Heart left ventricle (tissue), 16 donors: ENCODE measurements around the gene SLC28A3. TPM values are rescaled to one million over a fixed set of nuclear protein-coding genes. Genes with fewer than 3 reads are reported as not detected.

ENCODE experiments used
- ATAC-seq, 4 donors: fragments of 200-7000 bp; cut with Tn5 transposase; one replicate each; pipeline ENCODE4 v1.9.1; 2020 to 2022; ENCODE audit warnings: moderate library complexity in 4 of 4, mild to moderate bottlenecking in 3 of 4, moderate number of reproducible peaks in 1 of 4
- DNase-seq, 5 donors: peaks; one replicate each; pipeline ENCODE4 v3.0.0-alpha.2; 2020
- H3K27ac ChIP-seq, 12 donors: fragments of 200-600 bp; sonication (generic) in 4 of 12; one replicate each; pipeline versions ENCODE4 v1.5.0 to v1.8.0; 2016 to 2022; ENCODE audit warnings: mild to moderate bottlenecking in 2 of 12
- H3K27me3 ChIP-seq, 9 donors: fragments of 200-600 bp; sonication (generic) in 2 of 9; one replicate each; pipeline versions ENCODE4 v1.5.1 to v1.8.0; 2016 to 2022; ENCODE audit warnings: mild to moderate bottlenecking in 3 of 9
- H3K36me3 ChIP-seq, 9 donors: fragments of 200-600 bp; sonication (generic) in 2 of 9; one replicate each; pipeline versions ENCODE4 v1.5.0 to v1.8.0; 2018 to 2022; ENCODE audit warnings: mild to moderate bottlenecking in 2 of 9
- H3K4me1 ChIP-seq, 12 donors: fragments of 200-600 bp; sonication (generic) in 4 of 12; one replicate each; pipeline versions ENCODE4 v1.5.0 to v1.8.0; 2016 to 2022; ENCODE audit warnings: mild to moderate bottlenecking in 3 of 12
- H3K4me3 ChIP-seq, 12 donors: fragments of 200-600 bp; sonication (generic) in 4 of 12; one replicate each; pipeline versions ENCODE4 v1.5.0 to v1.8.0; 2017 to 2022; ENCODE audit warnings: mild to moderate bottlenecking in 9 of 12, moderate library complexity in 4 of 12
- H3K9me3 ChIP-seq, 12 donors: fragments of 200-600 bp; sonication (generic) in 4 of 12; one replicate each; pipeline versions ENCODE4 v1.5.0 to v1.8.0; 2016 to 2022; ENCODE audit warnings: mild to moderate bottlenecking in 1 of 12
- CTCF ChIP-seq, 12 donors: fragments of 200-600 bp; sonication (generic) in 4 of 12; IDR thresholded peaks; one replicate each; pipeline versions ENCODE4 v1.5.0 to v1.8.0; 2018 to 2022; ENCODE audit warnings: antibody characterized with exemption in 12 of 12, mild to moderate bottlenecking in 5 of 12
- POLR2A ChIP-seq, 2 donors: fragments of 450-650 bp; IDR thresholded peaks; one replicate each; pipeline ENCODE4 v1.6.1; 2017; ENCODE audit warnings: antibody characterized with exemption in 2 of 2, mild to moderate bottlenecking in 2 of 2, moderate library complexity in 2 of 2
- WGBS, 4 donors: extraction: QIAGEN DNeasy Blood & Tissue Kit in 2 of 4; methylation state at CpG; one replicate each; pipeline versions ENCODE4 v1.1.5 to v1.1.7; 2013 to 2018; 5-methylcytosine and 5-hydroxymethylcytosine counted together
- intact Hi-C, 10 donors: fragments of 100-400 bp; cut with DNase I; formaldehyde crosslinking; loops; one replicate each; pipeline versions ENCODE4 v1.11.1 to v1.14.2; 2022
- polyA plus RNA-seq, 2 donors: library from polyadenylated mRNA; stranded (reverse); fragments of 200-250 nt; gene quantifications; one replicate each; pipeline ENCODE4 v1.2.3, GENCODE V29; 2013
- total RNA-seq, 9 donors: library from RNA; depleted of rRNA in 2 of 9; stranded (reverse); fragments of >200 nt in 2 of 9; fragmentation: NEBNext Ultra II Directional in 3 of 9; extraction: Animal tissue kit (Norgen Biotek cat#: 25700) in 3 of 9; gene quantifications; one replicate each; pipeline versions ENCODE4 v1.1.0 to v1.2.4, GENCODE V29; 2016 to 2023
- donor health status: ischemic (EF 13 %, LVEDD 7.1; RV severe dilation, severe dysfunction).
- donor health status: healthy with polysubstance abuse.
- donor health status: DM: no; HTN: yes; CAD: no.
- donor health status: DM: no; HTN: no; CAD: no.
- donor health status: ischemic (EF 25% LVEDD 6.9; RV normal size, moderate dysfunction).
- donor health status: ischemic (EF 25% LVEDD 5.7; RV mildly dilated, moderate dysfunction).
- donor health status: healthy.
- donor health status: DM: yes; HTN: yes; CAD: no.
- donor health status: ischemic (EF 35%, LVEDD 5.7; RV mildly dilated, moderate dysfunction).
- donor health status: nonischemic (EF 11% LVEDD 7.7; RV severe dilation, severe dysfunction).
- donor health status: DM: yes; HTN: yes; CAD: no.
- donor health status: PGD.
- donor health status: ischemic (EF 29% LVEDD 5.4; RV normal size, mild dysfunction).
- donor health status: nonischemic (EF 23%, LVEDD 6.1; RV moderate dilation, normal function).

Gene SLC28A3
- total and polyA plus RNA-seq, 11 donors, result 0.04 to 5.7 (median 0.19) TPM; not detected in 1

- no peaks in the 10 kb centered on the region for H3K9me3 ChIP-seq
- peak in 4 of 5 donors; percentile 34 to 48 (median 38) for DNase-seq
- peaks cover 0 to 7% (median 0%) of the 10 kb centered on the region in 12 donors for H3K4me1 ChIP-seq
- intact Hi-C loops, result loop anchor here in 9 of 10 donors (1.0 to 10.0 kb wide), 6 partner anchors 53 to 481 kb away; no protein-coding TSS in a partner anchor
- no peaks in the 10 kb centered on the region for H3K36me3 ChIP-seq
- ATAC-seq, result peak; percentile 30 to 66 (median 57)
- no peak overlapping the region for H3K4me3 ChIP-seq
- no peaks in the 10 kb centered on the region for H3K27me3 ChIP-seq
- H3K27ac ChIP-seq, result no peak overlapping the region
- TF ChIP-seq POLR2A (IDR thresholded peaks at IDR 0.05) (no peak), CTCF (IDR thresholded peaks at IDR 0.05) (peak; percentile 67 to 85 (median 76))
- WGBS, 4 donors, result 10 to 13% (median 12%) methylated on average over 8 of the region's 8 CpGs
Measured at GRCh38 chr9:84315278-84315877, 25.2 kb downstream of the SLC28A3 start.

- Histone ChIP-seq H3K4me3 (no peak overlapping the region), H3K9me3 (no peaks in the 10 kb centered on the region), H3K27me3 (no peaks in the 10 kb centered on the region), H3K27ac (no peak overlapping the region), H3K36me3 (no peaks in the 10 kb centered on the region), H3K4me1 (peaks cover 0 to 7% (median 0%) of the 10 kb centered on the region in 12 donors)
- DNase-seq, result no peak
- TF ChIP-seq POLR2A (IDR thresholded peaks at IDR 0.05) (no peak), CTCF (IDR thresholded peaks at IDR 0.05) (no peak)
- 39 to 44% (median 40%) methylated on average over 2 of the region's 2 CpGs for WGBS, 4 donors
- no peak for ATAC-seq
- intact Hi-C loops, result loop anchor here in 4 of 10 donors (2.0 to 10.0 kb wide), 3 partner anchors 376 to 480 kb away; no protein-coding TSS in a partner anchor
Measured at GRCh38 chr9:84314306-84314705, 26.3 kb downstream of the SLC28A3 start.

- ATAC-seq, result no peak
- Histone ChIP-seq H3K27ac (no peak overlapping the region), H3K9me3 (no peaks in the 10 kb centered on the region), H3K27me3 (no peaks in the 10 kb centered on the region), H3K4me3 (no peak overlapping the region), H3K4me1 (peaks cover 0 to 7% (median 0%) of the 10 kb centered on the region in 12 donors), H3K36me3 (no peaks in the 10 kb centered on the region)
- intact Hi-C loops, result loop anchor here in 1 of 10 donors (10.0 kb wide), 1 partner anchor 476 kb away; no protein-coding TSS in a partner anchor
- no peak for DNase-seq
- 72 to 79% (median 74%) methylated on average over 2 of the region's 2 CpGs for WGBS, 4 donors
- no peak for TF ChIP-seq POLR2A (IDR thresholded peaks at IDR 0.05)
- TF ChIP-seq CTCF (IDR thresholded peaks at IDR 0.05), result no peak
Measured at GRCh38 chr9:84310883-84311282, 29.7 kb downstream of the SLC28A3 start.

- intact Hi-C loops, result no loop called here
- Histone ChIP-seq H3K4me1 (peaks cover 0 to 14% (median 0%) of the 10 kb centered on the region in 12 donors), H3K27ac (no peak overlapping the region), H3K4me3 (no peak overlapping the region), H3K27me3 (no peaks in the 10 kb centered on the region), H3K9me3 (no peaks in the 10 kb centered on the region), H3K36me3 (no peaks in the 10 kb centered on the region)
- WGBS, 4 donors, result 85 to 92% (median 89%) methylated on average over 5 of the region's 5 CpGs
- ATAC-seq, result no peak
- DNase-seq, result no peak
- TF ChIP-seq POLR2A (IDR thresholded peaks at IDR 0.05) (no peak), CTCF (IDR thresholded peaks at IDR 0.05) (no peak)
Measured at GRCh38 chr9:84305497-84306131, 34.9 kb downstream of the SLC28A3 start.
